Loucy (cell line): ENCODE measurements around the gene CCDC85C.

Experiments used
- CTCF ChIP-seq: fragments of 200-600 bp; sonication (generic); conservative IDR thresholded peaks from 2 replicates; pipeline ENCODE4 v1.5.1; 2014; ENCODE audit warnings: mild to moderate bottlenecking, antibody characterized with exemption, low read length
- EZH2phosphoT487 ChIP-seq: fragments of 200-600 bp; IDR thresholded peaks from 2 replicates; pipeline ENCODE4 v1.6.1; 2018; ENCODE audit warnings: antibody characterized with exemption, mild to moderate bottlenecking, moderate library complexity, borderline replicate concordance

- TF ChIP-seq CTCF (no peak), EZH2phosphoT487 (no peak)
Observed at GRCh38 chr14:99548871-99549515, 55.0 kb downstream of the CCDC85C start.
